K562 (cell line): Measurements from ENCODE around the gene CELA3A. TPM values are rescaled to one million over a fixed set of nuclear protein-coding genes. Genes with fewer than 3 reads are reported as not detected.

Experiments used
- CREB1 ChIP-seq, 2 experiments: sonication (generic) in 1 of 2; formaldehyde crosslinking in 1 of 2; IDR thresholded peaks; 2 replicates each; pipeline versions ENCODE4 v1.6.1 to v1.8.0; 2012 to 2022; ENCODE audit warnings: inconsistent platforms in 1 of 2, mild to moderate bottlenecking in 1 of 2, missing genetic modification reagents in 1 of 2, moderate library complexity in 1 of 2
- ELF4 ChIP-seq: fragments of 450-650 bp; formaldehyde crosslinking; IDR thresholded peaks from 2 replicates; pipeline ENCODE4 v1.4.0; 2022; ENCODE audit warnings: missing genetic modification characterization
- FOXP1 ChIP-seq: sonication (generic); formaldehyde crosslinking; IDR thresholded peaks from 2 replicates; pipeline ENCODE4 v1.8.0; 2022; ENCODE audit warnings: mild to moderate bottlenecking, missing genetic modification reagents
- HNRNPUL1 ChIP-seq: fragments of 200-400 bp; formaldehyde crosslinking; IDR thresholded peaks from 2 replicates; pipeline ENCODE4 v1.6.1; 2017; ENCODE audit warnings: low read length
- JUND ChIP-seq, 2 experiments: IDR thresholded peaks; 2 replicates in 1 of 2; 3 replicates in 1 of 2; pipeline ENCODE4 v1.6.1; 2011; ENCODE audit warnings: borderline replicate concordance in 2 of 2, low read depth in 2 of 2, low read length in 2 of 2, improper control_type of control experiment in 1 of 2, missing biosample characterization in 1 of 2, missing genetic modification characterization in 1 of 2, missing genetic modification reagents in 1 of 2
- KDM5B ChIP-seq: fragments of 200-600 bp; sonication (generic); IDR thresholded peaks from 2 replicates; pipeline ENCODE4 v1.6.1; 2012; ENCODE audit warnings: low read depth, mild to moderate bottlenecking, moderate library complexity, low read length, control low read depth, inconsistent platforms; ENCODE audit not compliant: insufficient replicate concordance
- MTA2 ChIP-seq: fragments of 450-650 bp; IDR thresholded peaks from 2 replicates; pipeline ENCODE4 v1.6.1; 2016; ENCODE audit warnings: low read depth
- MYNN ChIP-seq, 2 experiments: sonication (generic); formaldehyde crosslinking in 1 of 2; IDR thresholded peaks; 2 replicates each; pipeline versions ENCODE4 v1.5.0 to v1.6.1; 2016 to 2020; ENCODE audit warnings: antibody characterized with exemption in 1 of 2, missing genetic modification reagents in 1 of 2
- NCOA1 ChIP-seq: fragments of 450-650 bp; IDR thresholded peaks from 2 replicates; pipeline ENCODE4 v1.6.1; 2016; ENCODE audit warnings: low read depth
- PHF8 ChIP-seq: fragments of 200-600 bp; sonication (generic); IDR thresholded peaks from 2 replicates; pipeline ENCODE4 v1.6.1; 2012; ENCODE audit warnings: mixed run types, mild to moderate bottlenecking, inconsistent platforms, low read length, moderate library complexity, borderline replicate concordance
- POLR2A ChIP-seq: fragments of 450-650 bp; conservative IDR thresholded peaks from 2 replicates; pipeline ENCODE4 v1.6.1; 2016
- SETDB1 ChIP-seq: IDR thresholded peaks from one replicate; pipeline ENCODE4 v1.6.1; 2012; ENCODE audit warnings: low read length, control low read depth, inconsistent platforms
- TAF7 ChIP-seq: fragments of 450-650 bp; IDR thresholded peaks from 2 replicates; pipeline ENCODE4 v1.6.1; 2016; ENCODE audit warnings: missing genetic modification characterization, missing compliant biosample characterization
- ZNF232 ChIP-seq: sonication (generic); formaldehyde crosslinking; IDR thresholded peaks from 2 replicates; pipeline ENCODE4 v1.8.0; 2022; ENCODE audit warnings: mild to moderate bottlenecking, missing genetic modification reagents
- ZNF551 ChIP-seq: fragments of 250-450 bp; sonication (Bioruptor Pico); IDR thresholded peaks from 2 replicates; pipeline ENCODE4 v1.5.0; 2021; ENCODE audit warnings: mild to moderate bottlenecking, moderate library complexity
- ZNF668 ChIP-seq: fragments of 250-450 bp; sonication (Bioruptor Pico); IDR thresholded peaks from 2 replicates; pipeline ENCODE4 v1.8.0; 2022; ENCODE audit warnings: mild to moderate bottlenecking, inconsistent platforms
- ZNF696 ChIP-seq: fragments of 250-450 bp; sonication (Bioruptor Pico); conservative IDR thresholded peaks from 2 replicates; pipeline ENCODE4 v1.4.0; 2020; ENCODE audit warnings: mild to moderate bottlenecking, moderate library complexity
- ZNF76 ChIP-seq: fragments of 250-450 bp; sonication (Bioruptor Pico); IDR thresholded peaks from 2 replicates; pipeline ENCODE4 v1.4.0; 2020; ENCODE audit warnings: mild to moderate bottlenecking, moderate library complexity, borderline replicate concordance
- polyA plus RNA-seq, 8 experiments: library from polyadenylated mRNA; depleted of rRNA in 4 of 8; stranded (reverse) in 5 of 8; unstranded in 3 of 8; fragments of >200 nt; fragmentation: Nextera tagmentation in 2 of 8; fragmentation: Illumina TruSeq in 1 of 8; extraction: Ambion mirVana in 2 of 8; extraction: Trizol in 1 of 8; gene quantifications; 2 replicates each; pipeline versions ENCODE4 v1.2.1 to v1.2.3, GENCODE V29; 2011 to 2014; ENCODE audit warnings: inconsistent platforms in 1 of 8, missing spikeins in 1 of 8
- total RNA-seq, 7 experiments: library from RNA; depleted of rRNA in 6 of 7; stranded (reverse); fragments of >200 nt in 6 of 7; fragmentation: Illumina TruSeq in 2 of 7; extraction: Trizol in 2 of 7; gene quantifications; 2 replicates each; pipeline versions ENCODE4 v1.2.1 to v1.2.3, GENCODE V29; 2011 to 2021; ENCODE audit warnings: low replicate concordance in 1 of 7
- TF ChIP-seq, protein P1 (sequence below): sonication (generic); formaldehyde crosslinking; IDR thresholded peaks from 2 replicates; pipeline ENCODE4 v1.8.0; 2023; ENCODE audit warnings: mild to moderate bottlenecking, missing genetic modification reagents
- TF ChIP-seq, protein P2 (sequence below): sonication (generic); formaldehyde crosslinking; IDR thresholded peaks from 2 replicates; pipeline ENCODE4 v1.8.0; 2022; ENCODE audit warnings: mild to moderate bottlenecking, missing genetic modification reagents, borderline replicate concordance
- TF ChIP-seq, protein P3 (sequence below): fragments of 450-650 bp; conservative IDR thresholded peaks from 2 replicates; pipeline ENCODE4 v1.6.1; 2016; ENCODE audit warnings: missing genetic modification characterization, low read depth, mild to moderate bottlenecking, missing compliant biosample characterization, moderate library complexity

Gene CELA3A
- total and polyA plus RNA-seq, 9 of the 15 experiments (the other 6 are each of a cell fraction or from before 2014, with no cell fraction given): 5.4 TPM; not detected in 8

DNA sequence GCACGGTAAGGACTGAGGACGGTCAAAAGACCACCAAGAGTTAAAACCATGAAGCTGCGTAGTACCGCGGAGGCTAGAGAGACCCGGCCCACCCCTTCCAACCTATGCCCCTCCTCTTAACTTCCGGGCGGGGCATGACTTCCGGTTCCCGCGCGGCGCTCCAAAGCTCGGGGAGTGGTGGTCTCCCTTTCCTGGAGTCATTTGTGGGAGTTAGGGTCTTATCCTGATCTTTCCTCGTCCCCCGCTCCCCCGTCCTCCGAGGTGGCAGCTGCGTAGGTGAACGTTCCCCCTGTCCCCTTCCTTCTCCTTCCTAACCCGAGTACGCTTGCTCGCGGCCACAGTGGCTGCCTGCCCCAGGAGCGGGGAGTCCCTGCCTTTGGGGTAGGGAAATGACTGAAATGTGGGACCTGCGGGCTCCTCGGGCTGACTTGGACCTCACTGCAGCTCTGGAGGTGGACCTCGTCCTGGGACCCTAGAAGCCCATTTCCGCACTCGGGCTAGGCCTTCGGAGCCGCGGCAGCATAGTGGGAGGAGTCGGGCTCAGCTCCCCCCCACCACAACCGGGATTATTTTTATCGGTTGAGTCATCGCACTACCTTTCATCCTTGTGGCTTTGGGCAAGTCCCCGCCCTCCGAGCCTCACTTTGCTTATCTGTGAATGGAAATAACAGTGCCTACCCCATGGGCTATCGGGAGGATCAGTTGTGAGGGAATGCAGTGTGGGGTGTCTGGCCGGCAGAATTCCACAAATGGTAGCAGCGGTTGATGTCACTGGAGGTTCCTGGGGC lies 24.1 kb downstream of the CELA3A start (continued):
- TF ChIP-seq, protein P1, sequence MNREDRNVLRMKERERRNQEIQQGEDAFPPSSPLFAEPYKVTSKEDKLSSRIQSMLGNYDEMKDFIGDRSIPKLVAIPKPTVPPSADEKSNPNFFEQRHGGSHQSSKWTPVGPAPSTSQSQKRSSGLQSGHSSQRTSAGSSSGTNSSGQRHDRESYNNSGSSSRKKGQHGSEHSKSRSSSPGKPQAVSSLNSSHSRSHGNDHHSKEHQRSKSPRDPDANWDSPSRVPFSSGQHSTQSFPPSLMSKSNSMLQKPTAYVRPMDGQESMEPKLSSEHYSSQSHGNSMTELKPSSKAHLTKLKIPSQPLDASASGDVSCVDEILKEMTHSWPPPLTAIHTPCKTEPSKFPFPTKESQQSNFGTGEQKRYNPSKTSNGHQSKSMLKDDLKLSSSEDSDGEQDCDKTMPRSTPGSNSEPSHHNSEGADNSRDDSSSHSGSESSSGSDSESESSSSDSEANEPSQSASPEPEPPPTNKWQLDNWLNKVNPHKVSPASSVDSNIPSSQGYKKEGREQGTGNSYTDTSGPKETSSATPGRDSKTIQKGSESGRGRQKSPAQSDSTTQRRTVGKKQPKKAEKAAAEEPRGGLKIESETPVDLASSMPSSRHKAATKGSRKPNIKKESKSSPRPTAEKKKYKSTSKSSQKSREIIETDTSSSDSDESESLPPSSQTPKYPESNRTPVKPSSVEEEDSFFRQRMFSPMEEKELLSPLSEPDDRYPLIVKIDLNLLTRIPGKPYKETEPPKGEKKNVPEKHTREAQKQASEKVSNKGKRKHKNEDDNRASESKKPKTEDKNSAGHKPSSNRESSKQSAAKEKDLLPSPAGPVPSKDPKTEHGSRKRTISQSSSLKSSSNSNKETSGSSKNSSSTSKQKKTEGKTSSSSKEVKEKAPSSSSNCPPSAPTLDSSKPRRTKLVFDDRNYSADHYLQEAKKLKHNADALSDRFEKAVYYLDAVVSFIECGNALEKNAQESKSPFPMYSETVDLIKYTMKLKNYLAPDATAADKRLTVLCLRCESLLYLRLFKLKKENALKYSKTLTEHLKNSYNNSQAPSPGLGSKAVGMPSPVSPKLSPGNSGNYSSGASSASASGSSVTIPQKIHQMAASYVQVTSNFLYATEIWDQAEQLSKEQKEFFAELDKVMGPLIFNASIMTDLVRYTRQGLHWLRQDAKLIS: no peak; the same call in none of the 2 replicates
- TF ChIP-seq CREB1 (IDR thresholded peaks at IDR 0.05) (peak; percentile 42; the same call in 1 of the 2 replicates), CREB1 (CRISPR knock-in tag; IDR thresholded peaks at IDR 0.05) (no peak; the same call in 1 of the 2 replicates), ZNF76 (no peak; the same call in 1 of the 2 replicates), ZNF668 (CRISPR knock-in tag) (no peak), ZNF551 (CRISPR knock-in tag) (no peak), ZNF232 (no peak), HNRNPUL1 (no peak), SETDB1 (no peak), ZNF696 (CRISPR knock-in tag) (no peak), NCOA1 (no peak), ELF4 (CRISPR knock-in tag) (peak; percentile 68), MTA2 (peak; percentile 44), POLR2A (peak; percentile 99), PHF8 (peak; percentile 93), MYNN (IDR thresholded peaks at IDR 0.05) (peak; percentile 50; the same call in 1 of the 2 replicates), MYNN (CRISPR knock-in tag; IDR thresholded peaks at IDR 0.05) (no peak), FOXP1 (CRISPR knock-in tag) (peak; percentile 85; the same call in 1 of the 2 replicates), JUND (IDR thresholded peaks at IDR 0.05; ENCODE audit: borderline replicate concordance, low read depth, low read length) (peak; percentile 98), JUND (tag; IDR thresholded peaks at IDR 0.05; ENCODE audit: borderline replicate concordance, low read depth, low read length) (peak; percentile 95; the same call in 2 of the 3 replicates), KDM5B (peak; percentile 99), TAF7 (tag) (peak; percentile 93)
- TF ChIP-seq, protein P2, sequence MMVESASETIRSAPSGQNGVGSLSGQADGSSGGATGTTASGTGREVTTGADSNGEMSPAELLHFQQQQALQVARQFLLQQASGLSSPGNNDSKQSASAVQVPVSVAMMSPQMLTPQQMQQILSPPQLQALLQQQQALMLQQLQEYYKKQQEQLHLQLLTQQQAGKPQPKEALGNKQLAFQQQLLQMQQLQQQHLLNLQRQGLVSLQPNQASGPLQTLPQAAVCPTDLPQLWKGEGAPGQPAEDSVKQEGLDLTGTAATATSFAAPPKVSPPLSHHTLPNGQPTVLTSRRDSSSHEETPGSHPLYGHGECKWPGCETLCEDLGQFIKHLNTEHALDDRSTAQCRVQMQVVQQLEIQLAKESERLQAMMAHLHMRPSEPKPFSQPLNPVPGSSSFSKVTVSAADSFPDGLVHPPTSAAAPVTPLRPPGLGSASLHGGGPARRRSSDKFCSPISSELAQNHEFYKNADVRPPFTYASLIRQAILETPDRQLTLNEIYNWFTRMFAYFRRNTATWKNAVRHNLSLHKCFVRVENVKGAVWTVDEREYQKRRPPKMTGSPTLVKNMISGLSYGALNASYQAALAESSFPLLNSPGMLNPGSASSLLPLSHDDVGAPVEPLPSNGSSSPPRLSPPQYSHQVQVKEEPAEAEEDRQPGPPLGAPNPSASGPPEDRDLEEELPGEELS: peak; percentile 57; the same call in 1 of the 2 replicates
- TF ChIP-seq, protein P3, sequence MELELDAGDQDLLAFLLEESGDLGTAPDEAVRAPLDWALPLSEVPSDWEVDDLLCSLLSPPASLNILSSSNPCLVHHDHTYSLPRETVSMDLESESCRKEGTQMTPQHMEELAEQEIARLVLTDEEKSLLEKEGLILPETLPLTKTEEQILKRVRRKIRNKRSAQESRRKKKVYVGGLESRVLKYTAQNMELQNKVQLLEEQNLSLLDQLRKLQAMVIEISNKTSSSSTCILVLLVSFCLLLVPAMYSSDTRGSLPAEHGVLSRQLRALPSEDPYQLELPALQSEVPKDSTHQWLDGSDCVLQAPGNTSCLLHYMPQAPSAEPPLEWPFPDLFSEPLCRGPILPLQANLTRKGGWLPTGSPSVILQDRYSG (tag): no peak
